ENCODE measurements around the gene RFESD.

- TF ChIP-seq, protein P1, sequence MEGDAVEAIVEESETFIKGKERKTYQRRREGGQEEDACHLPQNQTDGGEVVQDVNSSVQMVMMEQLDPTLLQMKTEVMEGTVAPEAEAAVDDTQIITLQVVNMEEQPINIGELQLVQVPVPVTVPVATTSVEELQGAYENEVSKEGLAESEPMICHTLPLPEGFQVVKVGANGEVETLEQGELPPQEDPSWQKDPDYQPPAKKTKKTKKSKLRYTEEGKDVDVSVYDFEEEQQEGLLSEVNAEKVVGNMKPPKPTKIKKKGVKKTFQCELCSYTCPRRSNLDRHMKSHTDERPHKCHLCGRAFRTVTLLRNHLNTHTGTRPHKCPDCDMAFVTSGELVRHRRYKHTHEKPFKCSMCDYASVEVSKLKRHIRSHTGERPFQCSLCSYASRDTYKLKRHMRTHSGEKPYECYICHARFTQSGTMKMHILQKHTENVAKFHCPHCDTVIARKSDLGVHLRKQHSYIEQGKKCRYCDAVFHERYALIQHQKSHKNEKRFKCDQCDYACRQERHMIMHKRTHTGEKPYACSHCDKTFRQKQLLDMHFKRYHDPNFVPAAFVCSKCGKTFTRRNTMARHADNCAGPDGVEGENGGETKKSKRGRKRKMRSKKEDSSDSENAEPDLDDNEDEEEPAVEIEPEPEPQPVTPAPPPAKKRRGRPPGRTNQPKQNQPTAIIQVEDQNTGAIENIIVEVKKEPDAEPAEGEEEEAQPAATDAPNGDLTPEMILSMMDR (IDR thresholded peaks at IDR 0.05): no peak
- TF ChIP-seq EZH2 (IDR thresholded peaks at IDR 0.05) (no peak), EZH2phosphoT487 (IDR thresholded peaks at IDR 0.05) (no peak)
Observed at GRCh38 chr5:95630394-95630917, 16.1 kb upstream of the RFESD start.

All from neural progenitor cell (in vitro differentiated cells).